Parathyroid adenoma (tissue), 2 donors: ENCODE data around the gene HLA-F.

ENCODE experiments used
- H2AFZ ChIP-seq: fragments of 300-600 bp; sonication (generic); one replicate; pipeline ENCODE4 v1.7.0; 2017; ENCODE audit warnings: antibody characterized with exemption, mild to moderate bottlenecking
- H3K27ac ChIP-seq: fragments of 300-600 bp; sonication (generic); one replicate; pipeline ENCODE4 v1.7.0; 2017
- H3K27me3 ChIP-seq: fragments of 300-600 bp; sonication (generic); one replicate; pipeline ENCODE4 v1.7.0; 2017; ENCODE audit warnings: low read length; ENCODE audit not compliant: control insufficient read depth, insufficient read depth
- H3K36me3 ChIP-seq: fragments of 300-600 bp; sonication (generic); one replicate; pipeline ENCODE4 v1.7.0; 2017; ENCODE audit warnings: low read length; ENCODE audit not compliant: control insufficient read depth, insufficient read depth
- H3K4me1 ChIP-seq: fragments of 300-600 bp; sonication (generic); one replicate; pipeline ENCODE4 v1.7.0; 2017; ENCODE audit warnings: control low read depth
- H3K4me2 ChIP-seq: fragments of 300-600 bp; sonication (generic); one replicate; pipeline ENCODE4 v1.7.0; 2017; ENCODE audit warnings: low read length
- H3K4me3 ChIP-seq: fragments of 300-600 bp; sonication (generic); one replicate; pipeline ENCODE4 v1.7.0; 2017; ENCODE audit warnings: low read depth, low read length
- H3K79me2 ChIP-seq: fragments of 300-600 bp; sonication (generic); one replicate; pipeline ENCODE4 v1.7.0; 2017; ENCODE audit warnings: control low read depth
- H3K9ac ChIP-seq: fragments of 300-600 bp; sonication (generic); one replicate; pipeline ENCODE4 v1.7.0; 2017; ENCODE audit warnings: mild to moderate bottlenecking
- H3K9me3 ChIP-seq: fragments of 300-600 bp; sonication (generic); one replicate; pipeline ENCODE4 v1.7.0; 2017; ENCODE audit warnings: low read length; ENCODE audit not compliant: control insufficient read depth
- CTCF ChIP-seq: fragments of 300-600 bp; sonication (generic); IDR thresholded peaks from one replicate; pipeline ENCODE4 v1.7.0; 2017; ENCODE audit warnings: antibody characterized with exemption, mild to moderate bottlenecking
- donor health status: primary hyperparathyroidism.

HLA-F gene

GRCh38 chr6:29685718-29686326 is 37.4 kb upstream of the HLA-F start:
- Histone ChIP-seq H3K27ac (no peak overlapping the region), H2AFZ (no peak overlapping the region), H3K9me3 (no peaks in the 10 kb centered on the region), H3K36me3 (no peaks in the 10 kb centered on the region), H3K79me2 (no peaks in the 10 kb centered on the region), H3K9ac (no peak overlapping the region), H3K4me2 (no peak overlapping the region), H3K4me3 (no peak overlapping the region), H3K4me1 (no peaks in the 10 kb centered on the region), H3K27me3 (no peaks in the 10 kb centered on the region)
- no peak for TF ChIP-seq CTCF

- Histone ChIP-seq H2AFZ (no peak overlapping the region), H3K9me3 (no peaks in the 10 kb centered on the region), H3K4me2 (no peak overlapping the region), H3K4me3 (no peak overlapping the region), H3K79me2 (no peaks in the 10 kb centered on the region), H3K27me3 (no peaks in the 10 kb centered on the region), H3K36me3 (no peaks in the 10 kb centered on the region), H3K9ac (no peak overlapping the region), H3K27ac (no peak overlapping the region), H3K4me1 (no peaks in the 10 kb centered on the region)
- TF ChIP-seq CTCF = no peak
Measured at GRCh38 chr6:29694637-29695036, 28.6 kb upstream of the HLA-F start.

GRCh38 chr6:29696147-29697125 is 26.8 kb upstream of the HLA-F start:
- TF ChIP-seq CTCF = peak; percentile 40
- H3K4me2 ChIP-seq = no peak overlapping the region
- no peaks in the 10 kb centered on the region for H3K4me1 ChIP-seq
- no peaks in the 10 kb centered on the region for H3K9me3 ChIP-seq
- H2AFZ ChIP-seq = no peak overlapping the region
- no peaks in the 10 kb centered on the region for H3K36me3 ChIP-seq
- no peak overlapping the region for H3K27ac ChIP-seq
- H3K4me3 ChIP-seq = no peak overlapping the region
- H3K9ac ChIP-seq = no peak overlapping the region
- no peaks in the 10 kb centered on the region for H3K27me3 ChIP-seq
- H3K79me2 ChIP-seq = no peaks in the 10 kb centered on the region

GRCh38 chr6:29702519-29703103 is 20.6 kb upstream of the HLA-F start:
- Histone ChIP-seq H3K79me2 (no peaks in the 10 kb centered on the region), H3K27ac (no peak overlapping the region), H3K9me3 (no peaks in the 10 kb centered on the region), H3K4me1 (no peaks in the 10 kb centered on the region), H3K4me3 (no peak overlapping the region), H3K36me3 (no peaks in the 10 kb centered on the region), H2AFZ (no peak overlapping the region), H3K4me2 (no peak overlapping the region), H3K27me3 (no peaks in the 10 kb centered on the region), H3K9ac (no peak overlapping the region)
- TF ChIP-seq CTCF = no peak
